Glutamatergic neuron (in vitro differentiated cells): Measurements from ENCODE around the gene NUCB2. TPM values are rescaled to one million over a fixed set of nuclear protein-coding genes. Genes with fewer than 3 reads are reported as not detected.

Source experiments
- DNase-seq: peaks from one replicate; pipeline ENCODE4 v3.0.0; 2022
- H3K27ac Mint-ChIP-seq: one replicate; pipeline ENCODE4 v1.8.0; 2020; ENCODE audit warnings: mild to moderate bottlenecking, mixed read lengths, inconsistent platforms; ENCODE audit not compliant: unreplicated experiment
- H3K27me3 Mint-ChIP-seq: one replicate; pipeline ENCODE4 v1.8.0; 2020; ENCODE audit warnings: mild to moderate bottlenecking, moderate library complexity, mixed read lengths, inconsistent platforms; ENCODE audit not compliant: unreplicated experiment
- H3K36me3 Mint-ChIP-seq: one replicate; pipeline ENCODE4 v1.8.0; 2020; ENCODE audit warnings: mild to moderate bottlenecking, mixed read lengths, inconsistent platforms; ENCODE audit not compliant: unreplicated experiment
- H3K4me1 Mint-ChIP-seq: one replicate; pipeline ENCODE4 v1.8.0; 2020; ENCODE audit warnings: mild to moderate bottlenecking, low read depth, mixed read lengths, inconsistent platforms; ENCODE audit not compliant: unreplicated experiment
- H3K4me3 Mint-ChIP-seq: one replicate; pipeline ENCODE4 v1.8.0; 2020; ENCODE audit warnings: mild to moderate bottlenecking, mixed read lengths, inconsistent platforms; ENCODE audit not compliant: unreplicated experiment
- H3K9me3 Mint-ChIP-seq: one replicate; pipeline ENCODE4 v1.8.0; 2020; ENCODE audit warnings: mild to moderate bottlenecking, moderate library complexity, mixed read lengths, inconsistent platforms; ENCODE audit not compliant: unreplicated experiment
- CTCF ChIP-seq: fragments of 200-600 bp; sonication (generic); IDR thresholded peaks from one replicate; pipeline ENCODE4 v1.5.0; 2021; ENCODE audit not compliant: partially characterized antibody, unreplicated experiment
- total RNA-seq: library from RNA; stranded (reverse); fragmentation: NEBNext Ultra II Directional; extraction: Animal tissue kit (Norgen Biotek cat#: 25700); gene quantifications from one replicate; pipeline ENCODE4 v1.2.1, GENCODE V29; 2021; ENCODE audit not compliant: unreplicated experiment

NUCB2 gene
- total RNA-seq, 1 donor from 2014 or later: 11.5 TPM

GRCh38 chr11:17313349-17314231 is 37.1 kb downstream of the NUCB2 start:
- H3K4me1 Mint-ChIP-seq: no peaks in the 10 kb centered on the region
- no peak for DNase-seq
- TF ChIP-seq CTCF: no peak
- H3K4me3 Mint-ChIP-seq: no peak overlapping the region
- H3K27ac Mint-ChIP-seq: no peak overlapping the region
- H3K27me3 Mint-ChIP-seq: no peaks in the 10 kb centered on the region
- H3K36me3 Mint-ChIP-seq: no peaks in the 10 kb centered on the region
- no peaks in the 10 kb centered on the region for H3K9me3 Mint-ChIP-seq

GRCh38 chr11:17314232-17314547 is 37.7 kb downstream of the NUCB2 start:
- Mint-ChIP-seq H3K27me3 (no peaks in the 10 kb centered on the region), H3K9me3 (no peaks in the 10 kb centered on the region), H3K4me3 (no peak overlapping the region), H3K36me3 (no peaks in the 10 kb centered on the region), H3K4me1 (no peaks in the 10 kb centered on the region), H3K27ac (no peak overlapping the region)
- DNase-seq: no peak
- TF ChIP-seq CTCF: no peak

- Mint-ChIP-seq H3K9me3 (no peaks in the 10 kb centered on the region), H3K27ac (no peak overlapping the region), H3K4me1 (no peaks in the 10 kb centered on the region), H3K36me3 (no peaks in the 10 kb centered on the region), H3K27me3 (no peaks in the 10 kb centered on the region), H3K4me3 (no peak overlapping the region)
- no peak for TF ChIP-seq CTCF
- DNase-seq: no peak
Observed at GRCh38 chr11:17314904-17315426, 38.4 kb downstream of the NUCB2 start.

GRCh38 chr11:17328871-17329494 is 52.4 kb downstream of the NUCB2 start:
- no peak overlapping the region for H3K27ac Mint-ChIP-seq
- DNase-seq: no peak

More at GRCh38 chr11:17328871-17329494, 52.4 kb downstream of the NUCB2 start:
- Mint-ChIP-seq H3K4me1 (peaks cover 1% of the 10 kb centered on the region), H3K27me3 (no peaks in the 10 kb centered on the region), H3K9me3 (peaks cover 1% of the 10 kb centered on the region), H3K36me3 (no peaks in the 10 kb centered on the region), H3K4me3 (no peak overlapping the region)
- TF ChIP-seq CTCF: peak; percentile 58
